ENCODE results near the gene SWT1.

Gene SWT1

GRCh38 chr1:185279571-185279970 lies 122.6 kb downstream of the SWT1 start:
- Histone ChIP-seq H3K4me1 (ENCODE audit: control insufficient read depth in 1 of 2, insufficient read depth in 2 of 2, low read length in 2 of 2) (no peaks in the 10 kb centered on the region), H3K4me3 (ENCODE audit: low read depth in 1 of 2, low read length in 2 of 2) (no peak overlapping the region), H3K27ac (ENCODE audit: low read depth, low read length) (no peak overlapping the region), H3K9me3 (ENCODE audit: control insufficient read depth in 1 of 2, low read length in 2 of 2) (no peaks in the 10 kb centered on the region), H3K27me3 (ENCODE audit: control insufficient read depth in 1 of 2, insufficient read depth in 2 of 2, low read length in 2 of 2) (no peaks in the 10 kb centered on the region), H3K36me3 (ENCODE audit: control insufficient read depth in 1 of 2, insufficient read depth in 2 of 2, low read length in 2 of 2) (no peaks in the 10 kb centered on the region), H3K9ac (ENCODE audit: low read depth in 1 of 2, low read length in 2 of 2) (no peak overlapping the region)

GRCh38 chr1:185280589-185280988 lies 123.6 kb downstream of the SWT1 start:
- Histone ChIP-seq H3K27me3 (ENCODE audit: control insufficient read depth in 1 of 2, insufficient read depth in 2 of 2, low read length in 2 of 2) (no peaks in the 10 kb centered on the region), H3K9me3 (ENCODE audit: control insufficient read depth in 1 of 2, low read length in 2 of 2) (no peaks in the 10 kb centered on the region)

GRCh38 chr1:185281245-185281644 lies 124.3 kb downstream of the SWT1 start:
- Histone ChIP-seq H3K27me3 (ENCODE audit: control insufficient read depth in 1 of 2, insufficient read depth in 2 of 2, low read length in 2 of 2) (no peaks in the 10 kb centered on the region), H3K4me3 (ENCODE audit: low read depth in 1 of 2, low read length in 2 of 2) (no peak overlapping the region), H3K9me3 (ENCODE audit: control insufficient read depth in 1 of 2, low read length in 2 of 2) (no peaks in the 10 kb centered on the region), H3K27ac (ENCODE audit: low read depth, low read length) (no peak overlapping the region), H3K4me1 (ENCODE audit: control insufficient read depth in 1 of 2, insufficient read depth in 2 of 2, low read length in 2 of 2) (no peaks in the 10 kb centered on the region), H3K36me3 (ENCODE audit: control insufficient read depth in 1 of 2, insufficient read depth in 2 of 2, low read length in 2 of 2) (no peaks in the 10 kb centered on the region), H3K9ac (ENCODE audit: low read depth in 1 of 2, low read length in 2 of 2) (no peak overlapping the region)

More at GRCh38 chr1:185280589-185280988, 123.6 kb downstream of the SWT1 start:
- H3K9ac ChIP-seq (ENCODE audit: low read depth in 1 of 2, low read length in 2 of 2) = no peak overlapping the region
- no peaks in the 10 kb centered on the region for H3K4me1 ChIP-seq (ENCODE audit: control insufficient read depth in 1 of 2, insufficient read depth in 2 of 2, low read length in 2 of 2)
- no peaks in the 10 kb centered on the region for H3K36me3 ChIP-seq (ENCODE audit: control insufficient read depth in 1 of 2, insufficient read depth in 2 of 2, low read length in 2 of 2)
- H3K27ac ChIP-seq (ENCODE audit: low read depth, low read length) = no peak overlapping the region
- no peak overlapping the region for H3K4me3 ChIP-seq (ENCODE audit: low read depth in 1 of 2, low read length in 2 of 2)

GRCh38 chr1:185284116-185284515 lies 127.1 kb downstream of the SWT1 start:
- Histone ChIP-seq H3K9me3 (ENCODE audit: control insufficient read depth in 1 of 2, low read length in 2 of 2) (no peaks in the 10 kb centered on the region), H3K36me3 (ENCODE audit: control insufficient read depth in 1 of 2, insufficient read depth in 2 of 2, low read length in 2 of 2) (no peaks in the 10 kb centered on the region), H3K9ac (ENCODE audit: low read depth in 1 of 2, low read length in 2 of 2) (no peak overlapping the region), H3K4me3 (ENCODE audit: low read depth in 1 of 2, low read length in 2 of 2) (no peak overlapping the region), H3K4me1 (ENCODE audit: control insufficient read depth in 1 of 2, insufficient read depth in 2 of 2, low read length in 2 of 2) (no peaks in the 10 kb centered on the region), H3K27ac (ENCODE audit: low read depth, low read length) (no peak overlapping the region), H3K27me3 (ENCODE audit: control insufficient read depth in 1 of 2, insufficient read depth in 2 of 2, low read length in 2 of 2) (no peaks in the 10 kb centered on the region)

- H3K27me3 ChIP-seq (ENCODE audit: control insufficient read depth in 1 of 2, insufficient read depth in 2 of 2, low read length in 2 of 2) = no peaks in the 10 kb centered on the region
- no peak overlapping the region for H3K9ac ChIP-seq (ENCODE audit: low read depth in 1 of 2, low read length in 2 of 2)
- no peaks in the 10 kb centered on the region for H3K36me3 ChIP-seq (ENCODE audit: control insufficient read depth in 1 of 2, insufficient read depth in 2 of 2, low read length in 2 of 2)
- H3K4me3 ChIP-seq (ENCODE audit: low read depth in 1 of 2, low read length in 2 of 2) = no peak overlapping the region
- H3K27ac ChIP-seq (ENCODE audit: low read depth, low read length) = no peak overlapping the region
- no peaks in the 10 kb centered on the region for H3K9me3 ChIP-seq (ENCODE audit: control insufficient read depth in 1 of 2, low read length in 2 of 2)
- no peaks in the 10 kb centered on the region for H3K4me1 ChIP-seq (ENCODE audit: control insufficient read depth in 1 of 2, insufficient read depth in 2 of 2, low read length in 2 of 2)
These were observed 127.7 kb downstream of the SWT1 start for GRCh38 chr1:185284533-185285276.

GRCh38 chr1:185287451-185287850 lies 130.5 kb downstream of the SWT1 start:
- Histone ChIP-seq H3K27me3 (ENCODE audit: control insufficient read depth in 1 of 2, insufficient read depth in 2 of 2, low read length in 2 of 2) (no peaks in the 10 kb centered on the region), H3K9me3 (ENCODE audit: control insufficient read depth in 1 of 2, low read length in 2 of 2) (no peaks in the 10 kb centered on the region), H3K36me3 (ENCODE audit: control insufficient read depth in 1 of 2, insufficient read depth in 2 of 2, low read length in 2 of 2) (no peaks in the 10 kb centered on the region), H3K9ac (ENCODE audit: low read depth in 1 of 2, low read length in 2 of 2) (no peak overlapping the region), H3K4me1 (ENCODE audit: control insufficient read depth in 1 of 2, insufficient read depth in 2 of 2, low read length in 2 of 2) (peaks cover 0 to under 1% of the 10 kb centered on the region in 2 donors), H3K4me3 (ENCODE audit: low read depth in 1 of 2, low read length in 2 of 2) (no peak overlapping the region), H3K27ac (ENCODE audit: low read depth, low read length) (no peak overlapping the region)

- H3K4me1 ChIP-seq (ENCODE audit: control insufficient read depth in 1 of 2, insufficient read depth in 2 of 2, low read length in 2 of 2) = peaks cover 5 to 9% of the 10 kb centered on the region in 2 donors
- no peaks in the 10 kb centered on the region for H3K9me3 ChIP-seq (ENCODE audit: control insufficient read depth in 1 of 2, low read length in 2 of 2)
- no peak overlapping the region for H3K4me3 ChIP-seq (ENCODE audit: low read depth in 1 of 2, low read length in 2 of 2)
- H3K27ac ChIP-seq (ENCODE audit: low read depth, low read length) = no peak overlapping the region
- no peaks in the 10 kb centered on the region for H3K36me3 ChIP-seq (ENCODE audit: control insufficient read depth in 1 of 2, insufficient read depth in 2 of 2, low read length in 2 of 2)
- no peaks in the 10 kb centered on the region for H3K27me3 ChIP-seq (ENCODE audit: control insufficient read depth in 1 of 2, insufficient read depth in 2 of 2, low read length in 2 of 2)
- H3K9ac ChIP-seq (ENCODE audit: low read depth in 1 of 2, low read length in 2 of 2) = no peak overlapping the region
These were observed 131.5 kb downstream of the SWT1 start for GRCh38 chr1:185288435-185288834.

GRCh38 chr1:185289880-185290279 lies 132.9 kb downstream of the SWT1 start:
- Histone ChIP-seq H3K27ac (ENCODE audit: low read depth, low read length) (no peak overlapping the region), H3K9me3 (ENCODE audit: control insufficient read depth in 1 of 2, low read length in 2 of 2) (no peaks in the 10 kb centered on the region), H3K36me3 (ENCODE audit: control insufficient read depth in 1 of 2, insufficient read depth in 2 of 2, low read length in 2 of 2) (peaks cover 0 to 9% of the 10 kb centered on the region in 2 donors), H3K4me3 (ENCODE audit: low read depth in 1 of 2, low read length in 2 of 2) (no peak overlapping the region), H3K9ac (ENCODE audit: low read depth in 1 of 2, low read length in 2 of 2) (no peak overlapping the region), H3K27me3 (ENCODE audit: control insufficient read depth in 1 of 2, insufficient read depth in 2 of 2, low read length in 2 of 2) (no peaks in the 10 kb centered on the region), H3K4me1 (ENCODE audit: control insufficient read depth in 1 of 2, insufficient read depth in 2 of 2, low read length in 2 of 2) (peaks cover 5 to 23% of the 10 kb centered on the region in 2 donors)

GRCh38 chr1:185291159-185291558 lies 134.2 kb downstream of the SWT1 start:
- no peaks in the 10 kb centered on the region for H3K9me3 ChIP-seq (ENCODE audit: control insufficient read depth in 1 of 2, low read length in 2 of 2)
- peaks cover 5 to 32% of the 10 kb centered on the region in 2 donors for H3K4me1 ChIP-seq (ENCODE audit: control insufficient read depth in 1 of 2, insufficient read depth in 2 of 2, low read length in 2 of 2)
- H3K27me3 ChIP-seq (ENCODE audit: control insufficient read depth in 1 of 2, insufficient read depth in 2 of 2, low read length in 2 of 2) = no peaks in the 10 kb centered on the region
- no peak overlapping the region for H3K27ac ChIP-seq (ENCODE audit: low read depth, low read length)
- H3K36me3 ChIP-seq (ENCODE audit: control insufficient read depth in 1 of 2, insufficient read depth in 2 of 2, low read length in 2 of 2) = peaks cover 2 to 13% of the 10 kb centered on the region in 2 donors
- no peak overlapping the region for H3K4me3 ChIP-seq (ENCODE audit: low read depth in 1 of 2, low read length in 2 of 2)
- no peak overlapping the region for H3K9ac ChIP-seq (ENCODE audit: low read depth in 1 of 2, low read length in 2 of 2)

- Histone ChIP-seq H3K36me3 (ENCODE audit: control insufficient read depth in 1 of 2, insufficient read depth in 2 of 2, low read length in 2 of 2) (peaks cover 7 to 18% of the 10 kb centered on the region in 2 donors), H3K27me3 (ENCODE audit: control insufficient read depth in 1 of 2, insufficient read depth in 2 of 2, low read length in 2 of 2) (no peaks in the 10 kb centered on the region), H3K9ac (ENCODE audit: low read depth in 1 of 2, low read length in 2 of 2) (no peak overlapping the region), H3K4me1 (ENCODE audit: control insufficient read depth in 1 of 2, insufficient read depth in 2 of 2, low read length in 2 of 2) (peaks cover 5 to 32% of the 10 kb centered on the region in 2 donors), H3K27ac (ENCODE audit: low read depth, low read length) (no peak overlapping the region), H3K9me3 (ENCODE audit: control insufficient read depth in 1 of 2, low read length in 2 of 2) (no peaks in the 10 kb centered on the region), H3K4me3 (ENCODE audit: low read depth in 1 of 2, low read length in 2 of 2) (no peak overlapping the region)
These were observed 134.7 kb downstream of the SWT1 start for GRCh38 chr1:185291652-185292051.
